OCI-LY3 (cell line): ENCODE measurements around the gene TBATA.

Experiments
- EZH2phosphoT487 ChIP-seq: fragments of 200-600 bp; shearing (Covaris generic); IDR thresholded peaks from 2 replicates; pipeline ENCODE4 v1.6.1; 2018; ENCODE audit warnings: antibody characterized with exemption, mixed run types, low read depth
- TF ChIP-seq, protein P1 (sequence below): fragments of 200-600, 300-600 bp; sonication (generic); IDR thresholded peaks from 2 replicates; pipeline ENCODE4 v1.5.1; 2014; ENCODE audit warnings: antibody characterized with exemption, low read length, low read depth

DNA sequence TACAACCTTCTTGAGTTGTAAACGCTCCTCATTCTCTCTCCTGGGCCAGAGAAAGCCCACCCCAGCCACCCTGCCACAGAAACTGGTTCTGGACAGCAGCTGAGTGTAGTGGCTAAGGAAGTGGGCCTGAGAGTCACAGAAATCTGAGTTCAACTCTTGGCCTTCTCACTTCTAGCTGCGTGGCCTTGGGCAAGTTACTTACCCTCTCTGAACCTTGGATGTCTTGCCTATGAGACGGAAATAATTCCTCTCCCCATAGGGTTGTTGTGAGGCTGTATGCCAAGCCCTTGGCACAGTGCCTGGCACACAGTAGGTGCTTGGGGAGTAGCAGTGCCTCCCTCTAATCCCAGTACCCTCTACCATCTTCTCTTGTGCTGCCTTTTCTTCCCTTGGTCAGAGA, 61.4 kb downstream of the TBATA start:
- TF ChIP-seq, protein P1, sequence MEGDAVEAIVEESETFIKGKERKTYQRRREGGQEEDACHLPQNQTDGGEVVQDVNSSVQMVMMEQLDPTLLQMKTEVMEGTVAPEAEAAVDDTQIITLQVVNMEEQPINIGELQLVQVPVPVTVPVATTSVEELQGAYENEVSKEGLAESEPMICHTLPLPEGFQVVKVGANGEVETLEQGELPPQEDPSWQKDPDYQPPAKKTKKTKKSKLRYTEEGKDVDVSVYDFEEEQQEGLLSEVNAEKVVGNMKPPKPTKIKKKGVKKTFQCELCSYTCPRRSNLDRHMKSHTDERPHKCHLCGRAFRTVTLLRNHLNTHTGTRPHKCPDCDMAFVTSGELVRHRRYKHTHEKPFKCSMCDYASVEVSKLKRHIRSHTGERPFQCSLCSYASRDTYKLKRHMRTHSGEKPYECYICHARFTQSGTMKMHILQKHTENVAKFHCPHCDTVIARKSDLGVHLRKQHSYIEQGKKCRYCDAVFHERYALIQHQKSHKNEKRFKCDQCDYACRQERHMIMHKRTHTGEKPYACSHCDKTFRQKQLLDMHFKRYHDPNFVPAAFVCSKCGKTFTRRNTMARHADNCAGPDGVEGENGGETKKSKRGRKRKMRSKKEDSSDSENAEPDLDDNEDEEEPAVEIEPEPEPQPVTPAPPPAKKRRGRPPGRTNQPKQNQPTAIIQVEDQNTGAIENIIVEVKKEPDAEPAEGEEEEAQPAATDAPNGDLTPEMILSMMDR, result no peak
- no peak for TF ChIP-seq EZH2phosphoT487
